AG04450 (cell line): ENCODE measurements around the gene SLC6A6. TPM values are rescaled to one million over a fixed set of nuclear protein-coding genes. Genes with fewer than 3 reads are reported as not detected.

Source experiments
- CTCF ChIA-PET: fragments of 300-600, 350-600 bp; formaldehyde crosslinking; extraction: SDS; loops from one replicate; lab custom pipeline; 2022; ENCODE audit warnings: antibody characterized with exemption, inconsistent platforms; lab: Charles Lee
- POLR2A ChIA-PET: fragments of 350-600 bp; formaldehyde crosslinking; extraction: SDS; loops from one replicate; lab custom pipeline; 2021; ENCODE audit warnings: antibody characterized with exemption, inconsistent platforms; lab: Yijun Ruan, JAX
- DNase-seq: peaks from one replicate; pipeline ENCODE4 v3.0.0-alpha.2; 2011; ENCODE audit warnings: low read depth, low spot score
- H3K27ac ChIP-seq: one replicate; pipeline ENCODE4 v1.5.1; 2012; ENCODE audit warnings: low read depth, low read length, control low read depth
- H3K27me3 ChIP-seq: one replicate; pipeline ENCODE4 v1.6.0; 2012; ENCODE audit warnings: low read length; ENCODE audit not compliant: control insufficient read depth, insufficient read depth
- H3K4me3 ChIP-seq: 2 replicates; pipeline ENCODE4 v1.5.1; 2011; ENCODE audit warnings: mild to moderate bottlenecking, low read depth, low read length, control low read depth
- H3K9me3 ChIP-seq: 2 replicates; pipeline ENCODE4 v1.5.1; 2012; ENCODE audit warnings: low read length; ENCODE audit not compliant: control insufficient read depth, insufficient read depth
- polyA plus RNA-seq: library from polyadenylated mRNA; depleted of rRNA; stranded (reverse); fragments of >200 nt; gene quantifications from 2 replicates; pipeline ENCODE4 v1.2.3, GENCODE V29; 2011
- TF ChIP-seq, protein P1 (sequence below): IDR thresholded peaks from 2 replicates; pipeline ENCODE4 v1.5.1; 2011; ENCODE audit warnings: low read depth, low read length, control low read depth, inconsistent platforms

Gene SLC6A6
- polyA plus RNA-seq, 1 experiment = 30.8 TPM

DNA sequence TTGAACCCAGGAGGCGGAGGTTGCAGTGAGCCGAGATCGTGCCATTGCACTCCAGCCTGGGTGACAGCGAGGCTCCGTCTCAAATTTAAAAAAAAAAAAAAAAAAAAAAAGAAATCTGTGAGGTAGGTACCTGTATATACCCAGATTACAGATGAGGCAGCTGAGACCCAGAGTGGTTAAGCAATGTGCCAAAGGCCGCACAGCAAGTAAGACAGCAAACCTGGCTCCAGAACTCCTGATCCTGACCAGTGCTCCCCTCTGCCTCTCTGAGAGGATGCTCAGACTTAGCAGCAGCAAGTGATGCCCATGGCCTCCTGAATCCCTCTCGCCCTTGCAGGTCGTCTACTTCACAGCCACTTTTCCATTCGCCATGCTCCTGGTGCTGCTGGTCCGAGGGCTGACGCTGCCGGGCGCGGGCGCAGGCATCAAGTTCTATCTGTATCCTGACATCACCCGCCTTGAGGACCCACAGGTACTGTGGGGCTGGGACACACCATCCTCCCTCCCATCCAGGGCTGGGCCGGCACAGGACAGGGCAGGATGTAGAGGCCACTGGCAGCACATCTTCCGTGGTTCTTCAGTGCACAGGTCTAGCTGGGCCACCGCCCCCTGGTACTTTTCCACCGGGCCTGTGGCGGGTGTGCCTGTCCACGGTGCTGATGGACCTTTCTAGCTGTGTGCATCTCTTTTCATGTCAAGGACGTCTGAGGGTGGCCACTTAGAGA lies 63.9 kb downstream of the SLC6A6 start:
- Histone ChIP-seq H3K9me3 (no peaks in the 10 kb centered on the region), H3K4me3 (no peak overlapping the region), H3K27ac (no peak overlapping the region), H3K27me3 (no peaks in the 10 kb centered on the region)
- CTCF ChIA-PET = interaction anchor here (0.6 to 3.9 kb wide), 6 partner anchors 13 to 1303 kb away, joined by 3 to 153 read pairs (median 6); no protein-coding TSS in a partner anchor
- POLR2A ChIA-PET = interaction anchor here (1.2 kb wide), 1 partner anchor 263 kb away, joined by 3 read pairs; no protein-coding TSS in a partner anchor
- DNase-seq = no peak
- TF ChIP-seq, protein P1, sequence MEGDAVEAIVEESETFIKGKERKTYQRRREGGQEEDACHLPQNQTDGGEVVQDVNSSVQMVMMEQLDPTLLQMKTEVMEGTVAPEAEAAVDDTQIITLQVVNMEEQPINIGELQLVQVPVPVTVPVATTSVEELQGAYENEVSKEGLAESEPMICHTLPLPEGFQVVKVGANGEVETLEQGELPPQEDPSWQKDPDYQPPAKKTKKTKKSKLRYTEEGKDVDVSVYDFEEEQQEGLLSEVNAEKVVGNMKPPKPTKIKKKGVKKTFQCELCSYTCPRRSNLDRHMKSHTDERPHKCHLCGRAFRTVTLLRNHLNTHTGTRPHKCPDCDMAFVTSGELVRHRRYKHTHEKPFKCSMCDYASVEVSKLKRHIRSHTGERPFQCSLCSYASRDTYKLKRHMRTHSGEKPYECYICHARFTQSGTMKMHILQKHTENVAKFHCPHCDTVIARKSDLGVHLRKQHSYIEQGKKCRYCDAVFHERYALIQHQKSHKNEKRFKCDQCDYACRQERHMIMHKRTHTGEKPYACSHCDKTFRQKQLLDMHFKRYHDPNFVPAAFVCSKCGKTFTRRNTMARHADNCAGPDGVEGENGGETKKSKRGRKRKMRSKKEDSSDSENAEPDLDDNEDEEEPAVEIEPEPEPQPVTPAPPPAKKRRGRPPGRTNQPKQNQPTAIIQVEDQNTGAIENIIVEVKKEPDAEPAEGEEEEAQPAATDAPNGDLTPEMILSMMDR = no peak

GRCh38 chr3:14467814-14468620 lies 65.6 kb downstream of the SLC6A6 start:
- no peak overlapping the region for H3K27ac ChIP-seq
- H3K9me3 ChIP-seq = no peaks in the 10 kb centered on the region
- ChIA-PET CTCF (interaction anchor here (0.6 to 3.9 kb wide), 32 partner anchors 8 to 976 kb away, joined by 3 to 153 read pairs (median 4); no protein-coding TSS in a partner anchor), POLR2A (interaction anchor here (0.6 to 1.2 kb wide), 2 partner anchors 264 to 265 kb away, joined by 3 read pairs; no protein-coding TSS in a partner anchor)
- H3K27me3 ChIP-seq = no peaks in the 10 kb centered on the region
- DNase-seq = no peak
- no peak overlapping the region for H3K4me3 ChIP-seq
- TF ChIP-seq, protein P1 = peak; percentile 87

GRCh38 chr3:14468621-14468981 lies 66.2 kb downstream of the SLC6A6 start:
- H3K27me3 ChIP-seq = no peaks in the 10 kb centered on the region
- H3K4me3 ChIP-seq = no peak overlapping the region
- no peak overlapping the region for H3K27ac ChIP-seq
- TF ChIP-seq, protein P1 = no peak
- CTCF ChIA-PET = interaction anchor here (0.6 to 3.9 kb wide), 25 partner anchors 9 to 977 kb away, joined by 3 to 153 read pairs (median 4); no protein-coding TSS in a partner anchor
- DNase-seq = no peak
- POLR2A ChIA-PET = interaction anchor here (0.6 kb wide), 1 partner anchor 265 kb away, joined by 3 read pairs; no protein-coding TSS in a partner anchor
- H3K9me3 ChIP-seq = no peaks in the 10 kb centered on the region

- ChIA-PET CTCF (interaction anchor here (1.0 to 4.4 kb wide), 2 partner anchors 39 to 267 kb away, joined by 9 to 38 read pairs; no protein-coding TSS in a partner anchor), POLR2A (no interaction called here)
- no peak overlapping the region for H3K4me3 ChIP-seq
- H3K27me3 ChIP-seq = no peaks in the 10 kb centered on the region
- DNase-seq = no peak
- H3K9me3 ChIP-seq = no peaks in the 10 kb centered on the region
- TF ChIP-seq, protein P1 = no peak
- H3K27ac ChIP-seq = no peak overlapping the region
These were observed 68.1 kb downstream of the SLC6A6 start for GRCh38 chr3:14470461-14470860.
